ENCODE measurements around the gene TMEM69. TPM values are rescaled to one million over a fixed set of nuclear protein-coding genes. Genes with fewer than 3 reads are reported as not detected.
"Not testable (repeated sequence)": the region's sequence is repeated elsewhere in the genome, so short reads cannot be mapped to it uniquely, and the experiment has no call there.

The TMEM69 gene
- 12.9 TPM for total RNA-seq

DNA sequence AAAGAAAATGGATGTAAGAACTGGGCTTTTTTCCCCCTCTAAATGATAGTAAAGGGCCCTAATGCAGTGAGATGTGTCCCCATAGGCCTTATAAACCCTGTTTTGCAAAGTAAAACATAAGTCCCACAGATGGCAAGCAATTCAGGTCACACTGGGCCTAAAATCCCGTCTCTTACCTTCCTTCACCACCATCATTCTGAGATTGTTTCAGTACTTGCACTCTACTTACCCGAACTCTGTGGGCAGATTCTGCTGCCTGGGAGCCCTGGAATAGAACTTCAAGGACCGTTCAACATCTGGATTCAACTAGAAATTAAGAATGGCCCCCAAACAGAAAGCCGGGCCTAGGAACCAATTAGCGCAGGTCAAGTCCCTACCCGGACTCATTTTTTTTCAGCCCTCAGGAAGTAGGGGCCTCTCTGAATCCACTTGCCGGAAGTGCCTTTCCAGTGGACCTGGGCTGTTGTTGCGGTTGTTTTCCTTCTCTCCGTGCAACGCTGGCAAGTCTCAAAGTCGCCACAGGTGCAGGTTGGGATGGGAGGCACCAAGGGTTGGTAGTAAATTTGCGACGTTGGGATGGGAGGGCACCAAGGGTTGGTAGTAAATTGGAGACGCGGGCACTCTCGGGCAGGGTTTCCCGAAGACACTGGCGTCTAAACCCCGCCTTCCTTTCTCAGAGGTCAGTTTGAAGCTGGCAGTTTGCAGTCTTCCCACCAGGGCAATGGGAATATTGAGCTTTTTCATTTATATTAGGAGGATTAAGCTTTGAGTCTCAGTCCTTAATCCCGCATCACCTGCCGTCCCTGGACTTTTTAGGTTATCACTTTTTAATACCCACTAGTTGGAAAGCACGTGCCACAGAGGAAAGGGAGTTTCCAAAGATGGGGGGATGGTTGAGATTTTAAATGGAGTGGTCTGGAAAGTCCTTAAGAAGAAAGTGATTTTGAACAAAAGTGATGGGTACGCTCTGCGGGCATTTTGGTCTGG, at the start of gene TMEM69:
TMEM69 (plus strand) TSS at position 428 of the 987 bp plus-strand sequence. CDS start 2,888 bp downstream, outside the sequence.
- DNase-seq: peak; percentile 89

- DNase-seq: no peak
These were observed 47.7 kb upstream of the TMEM69 start for GRCh38 chr1:45640293-45640692.

DNA sequence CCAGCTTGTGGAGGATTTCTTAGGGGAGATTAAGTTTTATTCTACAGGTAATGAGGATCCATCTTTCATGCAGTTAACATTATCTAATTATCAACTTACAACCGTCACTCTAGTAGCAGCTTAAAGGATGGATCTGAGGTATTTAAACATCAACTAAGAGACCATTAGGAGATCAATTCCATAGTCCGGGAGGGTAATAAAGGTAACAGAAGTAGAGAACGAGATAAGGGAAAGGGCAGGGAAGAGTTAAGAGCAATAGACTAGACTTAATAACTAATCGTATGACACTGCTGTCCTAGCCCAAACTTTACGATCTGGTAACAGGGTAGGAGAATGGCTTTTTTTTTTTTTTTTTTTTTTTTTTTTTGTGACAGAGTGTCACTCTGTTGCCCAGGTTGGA, 44.7 kb upstream of the TMEM69 start:
- DNase-seq: no peak

DNA sequence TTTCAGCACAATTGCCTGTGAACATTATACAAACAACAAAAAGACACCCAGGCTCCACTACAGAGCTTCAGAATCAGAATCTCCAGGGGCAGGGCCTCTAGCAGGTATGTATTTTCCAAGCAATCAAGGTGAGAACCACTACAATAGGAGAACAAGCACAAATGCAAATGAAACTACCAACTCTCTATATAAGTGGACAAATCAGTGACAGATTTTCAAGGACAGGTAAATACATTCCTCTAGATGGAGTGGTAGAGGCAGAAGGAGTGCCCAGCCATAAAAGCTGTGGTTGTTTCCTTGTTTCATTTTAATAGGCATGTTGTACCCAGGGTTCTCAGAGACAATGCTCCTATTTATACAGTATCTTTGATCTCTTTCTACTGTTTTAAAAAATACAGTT, 44.0 kb upstream of the TMEM69 start:
- no peak for DNase-seq

DNA sequence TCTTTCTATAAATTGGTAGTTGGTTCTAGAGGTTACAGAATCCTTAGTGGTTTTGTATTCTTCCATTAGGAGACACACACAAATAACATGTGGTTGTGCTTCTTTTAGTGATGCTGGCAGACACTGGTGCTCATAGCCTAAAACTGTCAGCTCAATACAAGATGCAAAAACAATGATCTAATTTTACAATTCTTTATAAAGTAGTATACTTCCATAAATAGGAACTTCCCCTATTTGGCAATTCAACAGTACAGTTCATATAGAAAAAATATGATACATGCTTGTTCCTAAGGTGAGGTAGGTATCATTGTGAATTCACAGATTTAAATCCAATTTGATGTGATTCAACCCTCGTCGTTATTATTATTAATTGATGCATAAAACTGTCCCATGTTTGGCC, 43.3 kb upstream of the TMEM69 start:
- no peak for DNase-seq

- no peak for DNase-seq
These were observed 40.5 kb upstream of the TMEM69 start for GRCh38 chr1:45647248-45648021.

- no peak for DNase-seq
These were observed 33.3 kb upstream of the TMEM69 start for GRCh38 chr1:45654540-45655280.

DNA sequence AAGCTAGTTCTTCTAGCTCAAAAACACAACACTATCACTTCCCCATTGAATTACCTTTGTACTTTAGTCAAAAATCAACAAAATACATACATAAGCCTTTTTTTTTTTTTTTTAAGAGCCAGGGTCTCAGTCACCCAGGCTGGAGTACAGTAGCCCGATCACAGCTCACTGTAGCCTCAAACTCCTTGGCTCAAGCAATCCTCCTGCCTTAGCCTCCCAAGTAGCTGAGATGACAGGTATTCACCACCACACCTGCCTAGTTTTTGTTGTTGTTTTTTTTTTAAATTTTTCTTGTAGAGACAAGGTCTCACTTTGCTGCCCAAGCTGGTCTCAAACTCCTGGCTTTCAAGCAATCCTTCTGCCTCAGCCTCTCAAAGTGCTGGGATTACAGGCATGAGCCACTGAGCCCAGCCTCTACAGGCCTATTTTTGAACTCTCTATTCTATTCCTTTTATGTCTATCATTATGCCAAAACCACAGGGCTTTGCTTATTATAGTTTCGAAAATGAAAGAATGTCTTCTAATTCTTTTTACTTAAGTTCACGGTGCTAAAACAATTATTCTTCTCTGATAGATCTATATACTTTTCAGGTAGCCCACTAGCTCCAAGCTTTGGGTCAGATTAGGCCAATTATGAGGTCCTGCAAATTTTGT, 31.3 kb upstream of the TMEM69 start:
- DNase-seq: no peak

DNA sequence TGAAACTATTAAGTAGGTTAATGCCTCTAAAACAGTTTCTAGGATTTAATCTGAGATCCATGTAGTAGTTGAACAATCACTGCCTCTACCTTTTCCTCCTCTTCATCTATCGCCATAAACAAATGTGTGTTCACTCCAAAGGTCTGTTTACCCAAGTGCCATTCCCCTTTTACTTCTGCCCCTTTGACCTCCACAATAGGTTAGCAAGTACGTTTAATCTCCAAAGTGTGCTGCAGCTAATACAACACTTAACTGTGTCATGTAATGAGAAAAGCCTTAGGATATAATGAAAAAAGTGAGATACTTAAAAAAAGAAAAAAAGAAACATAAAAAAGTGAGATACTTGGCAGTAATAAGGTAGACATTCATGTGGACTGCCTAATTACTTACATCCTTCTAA, 29.8 kb upstream of the TMEM69 start:
- DNase-seq: no peak

DNA sequence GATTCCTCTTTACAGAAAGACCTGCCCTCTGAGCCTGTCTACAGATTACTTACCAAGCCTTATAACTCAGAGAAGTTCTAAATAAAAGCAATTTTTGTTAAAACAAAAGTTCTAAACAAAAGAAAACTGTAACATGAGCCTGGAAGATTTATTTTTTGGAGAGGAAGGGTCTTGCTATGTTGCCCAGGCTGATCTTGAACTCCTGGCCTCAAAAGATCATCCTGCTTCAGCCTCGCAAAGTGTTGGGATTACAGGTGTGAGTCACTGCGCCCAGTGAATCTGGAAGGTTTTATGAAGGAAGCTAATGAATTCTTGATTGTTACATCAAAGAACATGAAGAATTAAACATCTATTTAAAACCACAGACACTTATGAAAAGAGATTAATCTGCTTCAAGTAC, 28.8 kb upstream of the TMEM69 start:
- DNase-seq: no peak

DNA sequence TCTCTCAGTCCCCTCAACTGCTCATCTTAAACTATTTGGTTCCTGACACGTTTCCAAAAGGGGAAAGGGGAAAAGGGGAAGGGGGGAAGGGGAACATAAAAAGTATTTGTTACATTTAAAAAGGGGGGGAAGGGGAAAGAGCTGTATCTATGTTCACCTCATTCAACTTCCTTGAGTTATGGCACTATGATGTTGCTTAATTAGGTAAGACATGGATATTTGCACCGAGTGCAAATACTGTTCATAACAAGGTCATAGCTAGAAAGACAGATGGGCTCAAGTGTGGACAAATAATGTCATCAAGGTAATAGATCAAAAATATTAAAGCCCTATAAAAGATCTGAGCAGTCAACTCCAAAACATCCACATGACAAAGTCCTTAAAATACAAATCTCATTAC, 27.6 kb upstream of the TMEM69 start:
- no peak for DNase-seq

DNA sequence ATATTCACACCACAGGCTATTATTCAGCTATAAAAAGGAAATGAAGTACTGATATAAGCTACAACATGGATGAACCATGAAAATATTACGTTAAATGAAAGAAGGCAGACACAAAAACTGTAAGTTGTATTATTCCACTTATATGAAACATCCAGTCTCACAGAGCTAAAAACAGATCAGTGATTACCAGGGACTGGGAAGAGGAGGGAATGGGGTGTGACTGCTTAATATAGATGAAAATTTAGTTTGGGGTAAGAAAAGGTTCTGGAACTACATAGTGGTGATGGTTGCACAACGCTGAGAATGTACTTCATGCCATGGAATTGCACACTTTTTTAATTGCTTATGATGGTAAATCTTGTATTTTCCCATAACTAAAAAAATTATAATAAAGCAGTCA, 21.1 kb upstream of the TMEM69 start:
- no peak for DNase-seq

DNA sequence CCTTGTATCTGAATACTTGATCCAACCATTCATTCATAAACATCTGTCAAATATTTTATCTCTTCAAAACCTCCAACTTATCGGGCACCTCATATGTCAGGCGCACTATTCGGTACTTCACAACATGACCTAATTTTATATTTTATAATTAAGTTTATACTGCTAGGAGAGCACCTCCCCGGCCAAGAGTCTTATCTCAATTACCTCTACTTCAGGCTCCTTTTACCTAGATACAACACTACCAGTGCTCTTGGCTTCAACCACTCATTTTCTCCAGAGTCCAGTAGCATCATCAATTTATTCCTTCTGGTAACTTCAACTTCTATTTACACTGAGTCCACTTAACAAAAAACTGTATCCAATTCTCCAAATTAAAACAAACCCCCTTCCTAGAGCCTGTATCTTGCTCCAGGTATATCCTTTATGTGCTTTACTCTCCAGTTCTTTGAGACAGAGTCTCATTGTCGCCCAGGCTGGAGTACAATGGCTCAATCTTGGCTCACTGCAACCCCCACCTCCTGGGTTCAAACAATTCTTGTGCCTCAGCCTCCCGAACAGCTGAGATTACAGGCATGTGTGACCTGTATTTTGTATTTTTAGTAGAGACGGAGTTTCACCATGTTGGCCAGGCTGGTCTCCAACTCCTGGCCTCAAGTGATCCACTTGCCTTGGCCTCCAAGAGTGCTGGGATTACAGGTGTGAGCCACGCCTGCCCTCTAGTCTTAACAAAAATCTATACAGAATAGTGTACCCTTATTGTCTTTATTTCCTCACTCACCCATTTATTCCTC, 20.5 kb upstream of the TMEM69 start:
- DNase-seq: no peak

GRCh38 chr1:45668526-45668925, 19.5 kb upstream of the TMEM69 start:
- DNase-seq: no peak

DNA sequence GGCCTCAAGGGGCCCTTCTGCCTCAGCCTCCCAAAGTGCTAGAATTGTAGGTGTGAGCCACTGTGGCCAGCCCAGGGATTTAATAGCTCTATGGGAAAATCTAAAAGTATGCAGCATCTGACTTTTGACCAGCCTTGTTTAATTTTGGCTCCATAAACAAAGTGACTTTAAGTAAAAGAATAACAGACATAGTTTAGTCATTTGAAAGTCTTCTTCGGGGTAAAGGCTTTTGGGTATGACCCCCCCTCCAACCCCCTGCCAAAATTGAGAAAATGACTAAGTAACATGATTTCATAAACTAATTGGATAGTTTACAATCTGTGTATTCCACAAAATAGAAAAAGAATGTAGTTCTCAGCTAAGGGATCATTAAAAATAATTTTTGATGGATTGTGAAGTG, 18.6 kb upstream of the TMEM69 start:
- DNase-seq: no peak

- DNase-seq: no peak
These were observed 17.9 kb upstream of the TMEM69 start for GRCh38 chr1:45669859-45670655.

GRCh38 chr1:45673956-45674355, 14.0 kb upstream of the TMEM69 start:
- DNase-seq: no peak

DNA sequence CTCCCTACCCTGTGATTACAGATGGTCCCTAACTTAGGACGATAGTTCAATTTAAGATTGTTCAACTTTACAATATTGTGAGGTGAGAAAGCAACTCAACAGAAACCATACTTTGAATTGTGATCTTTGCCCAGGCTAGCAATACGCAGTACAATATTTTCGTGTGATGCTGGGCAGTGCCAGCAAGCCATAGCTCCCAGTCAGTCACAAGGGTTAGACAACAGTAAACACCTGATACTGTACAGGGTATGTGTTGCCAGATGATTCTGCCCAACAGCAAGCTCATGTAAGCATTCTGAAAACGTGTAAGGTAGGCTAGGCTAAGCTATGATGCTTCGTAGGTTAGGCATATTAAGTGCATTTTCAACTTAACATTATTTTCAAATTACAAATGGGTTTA, 13.5 kb upstream of the TMEM69 start:
- DNase-seq: no peak

GRCh38 chr1:45676553-45676952, 11.4 kb upstream of the TMEM69 start:
- not testable (repeated sequence) for DNase-seq

- no peak for DNase-seq
These were observed 10.2 kb upstream of the TMEM69 start for GRCh38 chr1:45677751-45678245.

Data from skin of body (tissue), 2 donors.